GM19193 (cell line): ENCODE results near the gene TMEM63A.

Experiments
- POLR2A ChIP-seq: IDR thresholded peaks from 4 replicates; pipeline ENCODE4 v1.6.1; 2011; ENCODE audit not compliant: insufficient read depth, insufficient read length; ENCODE audit errors: extremely low read depth

TMEM63A gene

DNA sequence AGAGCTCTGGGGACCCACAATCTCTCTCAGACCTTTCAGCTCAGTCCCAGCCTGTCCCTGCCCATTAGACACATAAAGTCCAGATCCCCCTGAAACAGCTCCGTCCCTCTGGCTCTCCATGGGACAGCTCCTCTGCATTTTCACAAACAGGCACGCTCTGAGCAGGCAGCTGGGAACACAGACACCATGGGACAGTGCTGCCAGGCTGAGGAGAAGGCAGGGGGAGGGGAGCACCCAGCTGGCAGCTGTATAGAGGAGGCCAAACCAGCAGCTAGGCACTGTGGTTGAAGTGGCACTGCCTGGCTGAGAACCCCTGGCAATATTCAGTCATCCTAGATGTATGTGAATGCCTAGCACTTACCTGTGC lies 2.0 kb downstream of the TMEM63A start:
- no peak for TF ChIP-seq POLR2A

DNA sequence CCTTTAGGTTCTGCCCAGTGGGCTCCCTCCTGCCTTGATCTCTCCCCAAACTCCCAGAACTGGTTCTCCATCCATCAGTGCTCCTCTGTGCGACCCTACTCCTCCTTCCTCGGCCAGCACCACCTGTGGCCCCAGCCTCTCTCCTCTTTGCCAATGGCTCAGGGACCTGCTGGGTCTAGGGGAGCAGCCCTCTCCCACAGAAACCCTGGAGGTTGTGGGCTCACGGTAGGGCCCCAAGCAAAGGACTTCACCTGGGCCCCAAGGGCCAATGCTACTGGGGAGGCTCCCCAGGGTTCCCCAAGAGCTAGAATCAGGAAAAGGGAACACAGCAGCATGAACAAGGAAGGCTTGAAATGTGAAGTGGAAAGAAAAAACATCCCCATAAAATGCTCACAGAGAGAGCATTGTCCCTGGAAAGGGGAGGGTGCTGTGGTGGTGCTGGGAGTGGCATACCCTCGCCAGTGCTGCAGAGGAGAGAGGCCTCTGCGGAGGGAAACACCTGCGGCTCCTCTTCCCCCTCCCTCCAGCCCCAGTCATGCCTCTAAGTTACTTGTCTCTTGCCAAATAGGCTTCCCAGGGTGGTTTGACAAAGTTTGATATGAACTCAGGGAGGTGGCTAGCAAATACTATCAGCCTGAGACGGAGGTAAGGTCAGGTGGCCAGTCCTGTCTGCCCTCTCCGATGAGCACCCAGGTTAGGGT lies 2.5 kb downstream of the TMEM63A start:
- no peak for TF ChIP-seq POLR2A

DNA sequence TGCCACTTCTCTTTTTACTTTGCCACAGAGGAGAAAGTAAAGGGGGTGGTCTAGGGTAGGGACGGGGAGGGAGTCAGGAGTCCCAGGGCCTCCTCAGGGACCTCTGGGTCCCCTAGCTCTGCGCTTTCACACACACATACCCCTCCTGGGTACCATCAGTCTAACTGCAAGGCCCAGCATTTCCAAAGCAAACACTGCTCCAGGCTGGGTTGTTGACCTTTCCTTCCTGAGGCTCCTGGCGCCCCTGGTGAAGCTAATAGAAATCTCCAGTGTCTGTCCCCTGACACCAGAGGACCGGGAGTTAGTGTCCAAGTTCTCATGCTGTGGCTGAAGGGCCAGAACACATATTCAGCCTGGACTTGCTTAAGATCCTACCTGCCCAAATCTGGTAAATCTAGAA lies 3.9 kb downstream of the TMEM63A start:
- TF ChIP-seq POLR2A: no peak

DNA sequence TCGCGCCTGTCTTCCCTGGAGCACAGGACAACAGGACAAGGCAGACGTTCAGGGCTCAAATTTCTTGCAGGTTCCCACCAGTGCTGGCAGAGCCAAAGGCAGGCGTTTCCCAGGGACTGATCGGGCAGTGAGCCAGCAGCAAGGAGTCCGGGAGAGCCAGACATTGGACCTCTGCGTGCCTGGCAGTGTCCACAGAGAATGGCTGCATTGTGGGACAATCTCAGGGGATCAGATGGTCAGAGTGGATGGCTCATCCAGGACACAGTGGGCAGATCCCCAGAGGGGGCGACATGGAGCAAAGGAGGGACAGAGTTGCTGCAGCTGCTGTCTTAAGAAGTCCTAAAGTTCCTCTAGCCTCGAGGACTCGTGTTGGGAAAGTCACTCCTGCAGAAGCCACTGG lies 4.6 kb downstream of the TMEM63A start:
- no peak for TF ChIP-seq POLR2A

- TF ChIP-seq POLR2A: no peak
These were observed 5.2 kb downstream of the TMEM63A start for GRCh38 chr1:225876900-225877510.

DNA sequence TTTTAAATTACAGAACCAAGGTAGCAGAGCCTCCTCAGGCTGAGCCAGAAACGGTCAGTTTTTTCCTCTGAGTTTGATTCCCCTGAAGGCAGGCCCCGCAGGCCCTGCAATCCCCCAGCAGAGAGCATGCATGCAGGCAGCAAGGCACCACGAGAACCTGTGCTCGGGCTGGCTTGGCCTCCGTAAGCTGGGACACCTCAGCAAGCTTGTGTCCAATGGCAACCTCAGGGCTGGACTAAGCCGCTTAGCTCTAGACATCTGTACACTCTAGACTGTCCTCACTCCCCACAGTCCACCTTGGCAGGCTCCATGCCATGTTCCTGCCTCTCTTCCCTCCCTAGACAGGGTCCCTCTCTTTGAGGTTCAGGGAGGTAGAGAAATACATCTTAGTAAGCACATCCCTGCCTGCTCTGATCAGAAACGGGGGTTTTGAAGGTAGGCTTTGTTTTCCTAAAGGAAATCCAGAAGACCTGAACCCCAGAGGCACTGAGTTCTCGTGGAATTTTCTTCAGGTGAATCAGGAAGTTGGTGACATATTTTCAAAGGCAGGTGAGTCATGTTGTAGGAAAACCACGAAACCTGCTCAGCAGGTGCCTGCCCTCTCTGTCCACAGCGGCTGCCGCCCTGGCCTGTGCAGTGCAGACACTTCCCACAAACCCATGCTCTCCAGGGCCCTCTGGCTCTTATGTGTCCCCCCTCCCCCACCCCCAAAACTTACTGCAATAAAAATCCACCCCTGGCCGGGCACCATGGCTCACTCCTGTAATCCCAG lies 7.0 kb downstream of the TMEM63A start:
- no peak for TF ChIP-seq POLR2A

DNA sequence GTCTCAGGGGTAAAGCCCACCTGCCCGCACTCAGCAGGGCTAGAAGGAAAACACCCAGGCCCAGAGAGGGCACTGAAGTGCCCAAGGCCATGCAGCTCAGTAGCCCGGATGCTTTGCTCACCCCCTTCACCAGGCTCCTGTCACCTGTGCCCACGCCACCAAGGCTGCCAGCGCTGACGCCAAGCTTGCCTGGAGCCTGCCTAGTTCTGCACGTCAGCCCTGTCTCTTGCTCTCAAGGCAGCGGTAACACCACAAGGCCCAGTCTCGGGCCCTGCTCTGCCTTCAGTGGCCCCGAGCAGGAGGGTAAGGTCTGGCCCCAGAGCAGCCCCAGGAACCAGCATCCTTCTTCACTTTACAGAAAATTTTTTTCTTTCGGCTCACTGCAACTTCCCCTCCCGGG lies 7.7 kb downstream of the TMEM63A start:
- no peak for TF ChIP-seq POLR2A

DNA sequence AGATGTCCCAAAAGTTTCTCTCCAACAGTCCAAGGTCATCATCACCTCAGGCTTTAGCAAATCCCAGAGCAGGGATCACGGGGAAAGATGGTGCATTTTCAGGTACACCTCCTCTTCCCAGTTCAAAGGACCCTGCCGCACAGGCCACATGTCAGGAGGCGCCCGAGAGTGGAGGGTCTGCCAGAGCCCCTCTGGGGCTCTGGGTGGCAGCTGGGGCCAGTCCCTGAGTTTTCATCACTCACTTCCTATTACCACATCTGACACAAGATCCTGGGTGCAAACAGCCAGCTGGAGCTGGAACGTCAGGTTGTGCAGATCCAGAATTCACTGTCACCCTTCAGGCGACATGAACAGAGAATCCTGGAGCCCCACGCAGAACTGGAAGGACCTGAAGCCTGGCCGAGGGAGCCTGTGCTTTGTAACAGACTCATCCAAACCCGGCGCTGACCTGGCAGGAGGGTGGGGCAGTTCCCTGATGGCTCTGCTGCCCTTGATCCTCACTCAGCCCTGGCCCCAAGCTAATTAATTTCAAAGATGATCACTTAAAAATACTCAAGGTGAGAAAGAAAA lies 8.8 kb downstream of the TMEM63A start:
- no peak for TF ChIP-seq POLR2A

- TF ChIP-seq POLR2A: no peak
These were observed 10.1 kb downstream of the TMEM63A start for GRCh38 chr1:225872075-225872430.

- no peak for TF ChIP-seq POLR2A
These were observed 10.7 kb downstream of the TMEM63A start for GRCh38 chr1:225871359-225872074.

- no peak for TF ChIP-seq POLR2A
These were observed 11.3 kb downstream of the TMEM63A start for GRCh38 chr1:225870911-225871310.

- TF ChIP-seq POLR2A: no peak
These were observed 13.4 kb downstream of the TMEM63A start for GRCh38 chr1:225868631-225869330.

DNA sequence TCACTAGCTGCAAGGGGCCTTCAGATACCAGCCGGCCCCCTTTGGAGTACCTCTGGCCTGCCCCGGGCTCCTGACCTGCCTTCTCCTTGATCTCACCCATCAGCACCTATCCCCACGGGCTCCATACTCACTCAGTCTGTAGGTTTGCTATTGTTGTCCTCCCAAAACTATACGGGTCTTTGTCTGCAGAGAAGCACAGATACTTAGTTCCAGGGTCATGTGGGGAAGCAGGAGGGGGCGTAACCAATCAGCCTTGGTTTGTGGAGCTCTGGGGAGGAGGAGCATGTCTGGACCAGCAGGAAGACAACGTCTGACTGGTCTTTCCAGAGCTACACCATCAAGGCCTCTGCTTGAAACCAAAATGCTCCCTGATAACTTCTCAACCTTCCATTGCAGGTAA lies 15.2 kb downstream of the TMEM63A start:
- TF ChIP-seq POLR2A: no peak

GRCh38 chr1:225866061-225866837 lies 15.9 kb downstream of the TMEM63A start:
- no peak for TF ChIP-seq POLR2A
